Peyer's patch (tissue), 4 donors: ENCODE results near the gene PIK3C2G.

Experiments used
- POLR2A ChIP-seq, 2 donors: fragments of 450-650 bp; IDR thresholded peaks; one replicate each; pipeline ENCODE4 v1.5.1; 2017; ENCODE audit warnings: antibody characterized with exemption in 2 of 2, mild to moderate bottlenecking in 2 of 2, moderate library complexity in 2 of 2
- TF ChIP-seq, protein P1 (sequence below), 6 experiments: fragments of 450-650 bp in 4 of 6; fragments of 200-600 bp in 2 of 6; sonication (generic) in 1 of 6; IDR thresholded peaks; one replicate each; pipeline ENCODE4 v1.5.1; 2017 to 2019; ENCODE audit warnings: antibody characterized with exemption in 6 of 6, mild to moderate bottlenecking in 3 of 6, moderate library complexity in 1 of 6

DNA sequence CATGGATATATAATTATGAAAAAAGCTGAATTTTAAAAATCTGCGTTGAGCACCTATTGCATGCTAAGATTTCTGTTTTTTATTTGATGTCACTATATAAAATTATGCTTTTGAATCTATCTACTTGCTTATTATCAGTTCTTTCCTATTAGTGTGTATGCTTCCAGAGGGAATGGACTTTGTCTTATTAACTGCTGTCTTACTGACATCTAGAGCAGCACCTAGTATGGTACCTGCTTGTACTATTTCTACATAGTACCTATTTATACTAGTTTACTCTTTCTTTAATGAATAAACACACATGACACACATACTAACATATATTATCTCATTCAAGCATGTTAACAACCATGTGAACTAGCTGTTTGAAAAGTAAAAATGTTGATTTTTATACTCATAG lies 38.6 kb upstream of the PIK3C2G start:
- TF ChIP-seq POLR2A (IDR thresholded peaks at IDR 0.05) = no peak
- TF ChIP-seq, protein P1, sequence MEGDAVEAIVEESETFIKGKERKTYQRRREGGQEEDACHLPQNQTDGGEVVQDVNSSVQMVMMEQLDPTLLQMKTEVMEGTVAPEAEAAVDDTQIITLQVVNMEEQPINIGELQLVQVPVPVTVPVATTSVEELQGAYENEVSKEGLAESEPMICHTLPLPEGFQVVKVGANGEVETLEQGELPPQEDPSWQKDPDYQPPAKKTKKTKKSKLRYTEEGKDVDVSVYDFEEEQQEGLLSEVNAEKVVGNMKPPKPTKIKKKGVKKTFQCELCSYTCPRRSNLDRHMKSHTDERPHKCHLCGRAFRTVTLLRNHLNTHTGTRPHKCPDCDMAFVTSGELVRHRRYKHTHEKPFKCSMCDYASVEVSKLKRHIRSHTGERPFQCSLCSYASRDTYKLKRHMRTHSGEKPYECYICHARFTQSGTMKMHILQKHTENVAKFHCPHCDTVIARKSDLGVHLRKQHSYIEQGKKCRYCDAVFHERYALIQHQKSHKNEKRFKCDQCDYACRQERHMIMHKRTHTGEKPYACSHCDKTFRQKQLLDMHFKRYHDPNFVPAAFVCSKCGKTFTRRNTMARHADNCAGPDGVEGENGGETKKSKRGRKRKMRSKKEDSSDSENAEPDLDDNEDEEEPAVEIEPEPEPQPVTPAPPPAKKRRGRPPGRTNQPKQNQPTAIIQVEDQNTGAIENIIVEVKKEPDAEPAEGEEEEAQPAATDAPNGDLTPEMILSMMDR (IDR thresholded peaks at IDR 0.05) = no peak
